UCSD-AML1 (cell line): ENCODE results near the gene GREM2.

Experiments used
- DNase-seq: peaks from one replicate; lab custom pipeline; 2025; ENCODE audit not compliant: unreplicated experiment; lab: John Stamatoyannopoulos, UW

The GREM2 gene

GRCh38 chr1:240462766-240463395 is 149.1 kb downstream of the GREM2 start:
- no peak for DNase-seq

- no peak for DNase-seq
These were observed 149.7 kb downstream of the GREM2 start for GRCh38 chr1:240462277-240462676.

GRCh38 chr1:240457203-240457602 is 154.8 kb downstream of the GREM2 start:
- DNase-seq, result no peak

GRCh38 chr1:240455228-240455821 is 156.6 kb downstream of the GREM2 start:
- DNase-seq, result no peak

- DNase-seq, result no peak
These were observed 166.6 kb downstream of the GREM2 start for GRCh38 chr1:240445369-240445768.

- DNase-seq, result no peak
These were observed 170.3 kb downstream of the GREM2 start for GRCh38 chr1:240441669-240442068.
